Measurements from ENCODE around the gene GINS2.

The GINS2 gene

DNA sequence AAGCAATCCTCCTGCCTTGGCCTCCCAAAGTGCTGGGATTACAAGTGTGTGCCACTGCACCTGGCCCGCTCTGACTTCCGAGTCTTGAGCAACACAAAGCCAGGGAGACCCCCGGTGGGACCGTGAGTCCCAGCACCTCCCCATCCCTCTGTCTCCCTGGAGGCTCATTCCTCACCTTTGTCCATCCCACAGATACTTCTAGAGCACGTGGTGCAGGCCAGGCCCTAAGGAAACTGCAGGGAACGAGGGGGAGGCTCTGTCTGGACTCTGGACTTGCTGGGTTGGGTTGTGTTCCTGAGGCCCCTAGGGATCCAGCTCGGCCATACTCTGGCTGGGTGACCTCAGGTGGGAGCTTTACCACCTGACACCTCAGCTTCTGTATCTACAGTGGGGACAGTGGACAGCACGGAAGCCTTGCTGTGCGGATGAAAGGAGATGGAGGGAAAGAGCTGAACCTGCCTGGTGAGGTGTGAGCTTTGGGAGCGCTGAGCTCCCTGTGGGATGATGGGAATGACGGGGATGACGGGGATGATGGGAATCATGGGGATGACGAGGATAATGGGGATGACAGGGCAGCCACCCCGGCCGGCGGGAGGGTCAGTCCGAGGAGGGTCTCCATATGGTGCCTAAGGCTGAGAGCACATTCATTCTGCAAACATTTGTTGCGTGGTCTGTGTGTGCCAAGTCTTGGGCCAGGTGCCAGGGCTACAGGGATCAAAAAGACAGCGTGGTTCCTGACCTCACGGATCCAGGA is 35.5 kb upstream of the GINS2 start:
- DNase-seq (ENCODE audit: low read depth), result no peak
- no peak overlapping the region for H3K4me3 ChIP-seq (ENCODE audit: low read depth, low read length)
- TF ChIP-seq, protein P1, sequence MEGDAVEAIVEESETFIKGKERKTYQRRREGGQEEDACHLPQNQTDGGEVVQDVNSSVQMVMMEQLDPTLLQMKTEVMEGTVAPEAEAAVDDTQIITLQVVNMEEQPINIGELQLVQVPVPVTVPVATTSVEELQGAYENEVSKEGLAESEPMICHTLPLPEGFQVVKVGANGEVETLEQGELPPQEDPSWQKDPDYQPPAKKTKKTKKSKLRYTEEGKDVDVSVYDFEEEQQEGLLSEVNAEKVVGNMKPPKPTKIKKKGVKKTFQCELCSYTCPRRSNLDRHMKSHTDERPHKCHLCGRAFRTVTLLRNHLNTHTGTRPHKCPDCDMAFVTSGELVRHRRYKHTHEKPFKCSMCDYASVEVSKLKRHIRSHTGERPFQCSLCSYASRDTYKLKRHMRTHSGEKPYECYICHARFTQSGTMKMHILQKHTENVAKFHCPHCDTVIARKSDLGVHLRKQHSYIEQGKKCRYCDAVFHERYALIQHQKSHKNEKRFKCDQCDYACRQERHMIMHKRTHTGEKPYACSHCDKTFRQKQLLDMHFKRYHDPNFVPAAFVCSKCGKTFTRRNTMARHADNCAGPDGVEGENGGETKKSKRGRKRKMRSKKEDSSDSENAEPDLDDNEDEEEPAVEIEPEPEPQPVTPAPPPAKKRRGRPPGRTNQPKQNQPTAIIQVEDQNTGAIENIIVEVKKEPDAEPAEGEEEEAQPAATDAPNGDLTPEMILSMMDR (IDR thresholded peaks at IDR 0.05; ENCODE audit: control insufficient read depth, extremely low read depth, insufficient read depth), result no peak

DNA sequence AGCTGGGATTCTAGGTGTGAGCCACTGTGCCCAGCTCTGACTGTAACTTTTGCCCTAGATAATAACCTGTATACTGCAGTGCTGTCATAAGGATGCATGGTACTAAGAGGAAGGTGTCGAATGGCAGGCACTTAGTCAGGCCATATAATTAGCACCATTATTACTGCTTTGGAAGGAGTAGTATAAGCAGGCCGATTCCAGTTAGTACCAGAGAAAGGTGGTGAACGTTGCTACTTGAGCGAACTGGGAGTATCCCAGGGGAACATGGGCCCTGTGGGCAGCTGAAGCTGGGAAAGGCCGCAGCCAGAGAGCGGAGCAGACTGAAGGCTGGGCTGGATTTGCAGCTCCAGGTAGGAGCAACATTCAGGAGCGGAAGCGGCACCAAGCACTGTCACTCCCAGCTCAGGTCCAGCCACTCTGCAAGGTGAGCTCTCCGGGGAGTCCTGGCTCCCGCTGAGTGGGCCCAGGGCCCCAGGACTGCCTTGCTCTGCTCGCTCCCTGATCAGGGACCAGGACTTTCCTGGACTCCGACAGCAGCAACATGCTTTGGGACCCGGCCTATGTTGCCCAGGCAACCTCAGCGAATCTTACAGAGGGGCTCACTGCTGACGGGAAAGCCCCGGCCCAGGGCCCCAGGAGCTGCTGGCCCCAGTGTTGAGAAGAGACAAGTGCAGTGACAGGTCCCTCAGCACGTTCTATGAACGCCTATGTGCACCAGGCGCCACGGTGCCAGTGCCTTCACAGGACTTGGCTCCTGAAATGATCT is 33.6 kb upstream of the GINS2 start:
- DNase-seq (ENCODE audit: low read depth), result no peak
- no peak overlapping the region for H3K4me3 ChIP-seq (ENCODE audit: low read depth, low read length)
- TF ChIP-seq, protein P1 (IDR thresholded peaks at IDR 0.05; ENCODE audit: control insufficient read depth, extremely low read depth, insufficient read depth), result no peak

DNA sequence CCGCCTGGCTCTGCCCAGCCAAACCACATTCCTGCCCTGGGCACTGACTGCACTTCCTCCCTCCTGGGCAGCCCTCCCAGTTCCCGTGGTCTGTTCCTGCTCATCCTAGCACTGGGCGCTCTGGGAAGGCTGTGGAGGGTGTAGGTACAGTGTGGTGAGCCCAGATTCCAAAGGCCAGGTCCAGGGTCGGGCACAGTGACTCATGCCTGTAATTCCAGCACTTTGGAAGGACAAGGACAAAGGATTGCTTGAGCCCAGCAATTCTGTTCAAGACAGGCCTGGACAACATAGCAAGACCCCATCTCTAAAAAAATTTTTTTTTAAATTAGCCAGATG is 31.5 kb upstream of the GINS2 start:
- TF ChIP-seq, protein P1 (IDR thresholded peaks at IDR 0.05; ENCODE audit: control insufficient read depth, extremely low read depth, insufficient read depth), result no peak
- H3K4me3 ChIP-seq (ENCODE audit: low read depth, low read length), result no peak overlapping the region
- DNase-seq (ENCODE audit: low read depth), result peak; percentile 21

DNA sequence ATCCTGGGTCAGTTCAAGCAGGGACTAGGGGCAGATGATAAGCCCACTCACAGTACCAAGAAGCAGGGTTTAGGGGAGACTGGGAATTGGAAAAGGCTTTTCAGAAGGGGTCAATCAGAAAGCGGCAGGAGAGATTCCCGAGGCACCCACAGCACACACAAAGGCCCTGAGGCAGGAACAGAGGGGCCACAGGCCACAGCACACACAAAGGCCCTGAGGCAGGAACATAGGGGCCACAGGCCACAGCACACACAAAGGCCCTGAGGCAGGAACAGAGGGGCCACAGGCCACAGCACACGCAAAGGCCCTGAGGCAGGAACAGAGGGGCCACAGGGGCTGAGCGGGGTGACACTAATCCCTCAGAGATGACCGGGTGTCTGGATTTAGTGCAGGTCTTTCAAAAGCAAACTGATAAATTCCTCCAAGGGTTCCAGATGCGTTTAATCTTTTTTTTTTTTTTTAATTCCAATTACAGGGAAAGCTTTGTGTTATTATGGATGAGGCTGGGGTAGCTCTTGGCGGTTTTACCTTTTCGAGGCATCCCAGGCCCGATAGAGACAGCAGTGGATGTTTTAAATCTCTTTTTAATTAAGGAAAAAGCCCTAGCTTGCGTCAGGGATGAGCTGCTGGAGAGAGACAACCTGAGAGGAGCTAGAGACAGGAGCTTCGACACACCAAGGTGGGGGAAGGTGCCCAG is 31.0 kb upstream of the GINS2 start:
- no peak overlapping the region for H3K4me3 ChIP-seq (ENCODE audit: low read depth, low read length)
- no peak for DNase-seq (ENCODE audit: low read depth)
- TF ChIP-seq, protein P1 (IDR thresholded peaks at IDR 0.05; ENCODE audit: control insufficient read depth, extremely low read depth, insufficient read depth), result no peak

DNA sequence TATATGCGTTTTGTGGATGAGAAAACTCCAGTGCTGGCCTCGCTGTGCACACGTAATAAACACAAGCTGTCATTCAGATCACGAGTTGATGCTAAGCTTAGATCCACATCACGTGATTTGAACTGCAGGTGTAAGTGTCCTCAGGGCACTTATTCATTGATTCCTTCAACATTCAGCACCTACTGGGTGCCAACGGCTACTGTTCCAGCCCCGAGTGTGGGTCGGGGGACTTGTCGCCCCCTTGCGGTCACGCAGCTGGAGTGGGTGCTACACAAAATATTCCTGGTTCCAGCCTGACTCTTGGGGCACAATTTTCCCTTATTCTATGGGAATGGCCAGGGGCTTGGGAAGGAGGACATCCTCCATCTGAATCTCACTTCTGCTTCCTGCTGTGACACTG is 29.9 kb upstream of the GINS2 start:
- TF ChIP-seq, protein P1 (IDR thresholded peaks at IDR 0.05; ENCODE audit: control insufficient read depth, extremely low read depth, insufficient read depth), result peak; percentile 78
- no peak overlapping the region for H3K4me3 ChIP-seq (ENCODE audit: low read depth, low read length)
- DNase-seq (ENCODE audit: low read depth), result no peak

DNA sequence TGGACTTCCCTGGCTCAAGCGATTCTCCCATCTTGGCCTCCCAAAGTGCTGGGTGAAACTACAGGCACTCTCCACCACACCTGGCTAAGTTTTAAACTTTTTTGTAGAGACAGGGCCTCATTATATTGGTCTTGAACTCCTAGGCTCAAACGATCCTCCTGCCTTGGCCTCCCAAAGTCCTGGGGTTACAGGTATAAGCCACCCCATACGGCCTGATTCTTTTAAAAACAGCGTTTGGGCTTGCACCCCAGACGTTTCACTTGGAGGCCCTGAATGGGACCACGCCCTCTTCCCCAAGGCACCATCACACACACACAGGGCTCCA is 29.4 kb upstream of the GINS2 start:
- H3K4me3 ChIP-seq (ENCODE audit: low read depth, low read length), result no peak overlapping the region
- TF ChIP-seq, protein P1 (IDR thresholded peaks at IDR 0.05; ENCODE audit: control insufficient read depth, extremely low read depth, insufficient read depth), result no peak
- DNase-seq (ENCODE audit: low read depth), result no peak
